Hepatocyte (in vitro differentiated cells): ENCODE measurements around the gene AHSG.

Experiments
- EZH2 ChIP-seq: fragments of 200-600 bp; sonication (generic); IDR thresholded peaks from 2 replicates; pipeline ENCODE4 v1.6.1; 2016; ENCODE audit warnings: antibody characterized with exemption, mild to moderate bottlenecking, borderline replicate concordance
- TF ChIP-seq, protein P1 (sequence below): fragments of 200-600 bp; sonication (generic); IDR thresholded peaks from 2 replicates; pipeline ENCODE4 v1.5.1; 2016; ENCODE audit warnings: antibody characterized with exemption, mild to moderate bottlenecking; ENCODE audit not compliant: poor library complexity

DNA sequence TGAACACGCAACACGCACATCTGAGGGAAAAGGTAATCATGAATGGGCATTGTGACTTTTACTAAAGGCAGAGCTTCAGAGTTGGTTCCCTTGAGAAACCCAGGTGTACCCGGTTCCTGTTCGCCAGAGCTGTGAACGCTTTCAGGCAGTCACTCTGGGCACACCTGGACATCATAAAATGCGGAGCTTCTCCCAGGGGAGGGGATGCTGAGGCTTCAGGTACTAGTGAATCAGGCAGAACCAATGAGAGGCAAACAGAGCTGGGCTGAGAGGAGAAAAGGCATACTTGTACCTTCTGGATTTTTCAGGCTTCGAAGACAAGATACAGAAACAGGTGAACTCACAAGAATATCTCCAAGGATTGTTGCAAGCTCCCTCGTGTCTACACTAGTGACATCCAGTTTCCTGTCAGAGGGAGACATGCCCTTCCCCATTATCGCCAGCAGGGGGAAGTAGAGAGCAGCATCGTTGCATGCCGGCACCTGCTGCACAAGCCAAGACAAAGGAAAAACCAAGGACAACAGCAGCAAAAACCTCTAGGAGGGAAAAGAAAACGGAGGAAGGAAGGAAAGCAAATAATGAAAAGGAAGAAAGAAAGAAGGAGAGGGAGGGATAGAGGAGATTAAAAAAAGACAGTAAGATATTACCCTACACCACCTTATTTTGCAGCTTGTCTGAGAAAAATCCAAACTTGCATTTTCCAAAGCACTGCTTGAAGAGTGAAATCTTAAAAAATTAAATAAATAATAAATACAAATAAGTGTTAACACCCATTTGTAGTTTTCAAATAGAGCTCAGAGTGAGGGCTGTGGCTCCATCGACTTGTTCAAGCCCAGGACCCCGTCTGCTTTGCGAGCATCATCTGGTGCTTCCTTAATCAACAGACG, 2.0 kb downstream of the AHSG start:
- no peak for TF ChIP-seq EZH2
- TF ChIP-seq, protein P1, sequence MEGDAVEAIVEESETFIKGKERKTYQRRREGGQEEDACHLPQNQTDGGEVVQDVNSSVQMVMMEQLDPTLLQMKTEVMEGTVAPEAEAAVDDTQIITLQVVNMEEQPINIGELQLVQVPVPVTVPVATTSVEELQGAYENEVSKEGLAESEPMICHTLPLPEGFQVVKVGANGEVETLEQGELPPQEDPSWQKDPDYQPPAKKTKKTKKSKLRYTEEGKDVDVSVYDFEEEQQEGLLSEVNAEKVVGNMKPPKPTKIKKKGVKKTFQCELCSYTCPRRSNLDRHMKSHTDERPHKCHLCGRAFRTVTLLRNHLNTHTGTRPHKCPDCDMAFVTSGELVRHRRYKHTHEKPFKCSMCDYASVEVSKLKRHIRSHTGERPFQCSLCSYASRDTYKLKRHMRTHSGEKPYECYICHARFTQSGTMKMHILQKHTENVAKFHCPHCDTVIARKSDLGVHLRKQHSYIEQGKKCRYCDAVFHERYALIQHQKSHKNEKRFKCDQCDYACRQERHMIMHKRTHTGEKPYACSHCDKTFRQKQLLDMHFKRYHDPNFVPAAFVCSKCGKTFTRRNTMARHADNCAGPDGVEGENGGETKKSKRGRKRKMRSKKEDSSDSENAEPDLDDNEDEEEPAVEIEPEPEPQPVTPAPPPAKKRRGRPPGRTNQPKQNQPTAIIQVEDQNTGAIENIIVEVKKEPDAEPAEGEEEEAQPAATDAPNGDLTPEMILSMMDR, result peak; percentile 96
